HEK293T (cell line): ENCODE data around the gene FKBP8.

Experiments used
- ARNT ChIP-seq: fragments of 450-650 bp; IDR thresholded peaks from 2 replicates; pipeline ENCODE4 v1.6.1; 2017; ENCODE audit warnings: mild to moderate bottlenecking
- BHLHE40 ChIP-seq: fragments of 450-650 bp; IDR thresholded peaks from 2 replicates; pipeline ENCODE4 v1.6.1; 2016; ENCODE audit warnings: mild to moderate bottlenecking, moderate library complexity, borderline replicate concordance
- CTBP1 ChIP-seq: fragments of 450-650 bp; IDR thresholded peaks from 2 replicates; pipeline ENCODE4 v1.6.1; 2016; ENCODE audit warnings: borderline replicate concordance
- ELF4 ChIP-seq: fragments of 450-650 bp; IDR thresholded peaks from 2 replicates; pipeline ENCODE4 v1.6.1; 2017; ENCODE audit warnings: antibody characterized with exemption
- FOXA1 ChIP-seq: fragments of 450-650 bp; IDR thresholded peaks from 2 replicates; pipeline ENCODE4 v1.6.1; 2016; ENCODE audit warnings: mild to moderate bottlenecking
- FOXK2 ChIP-seq: fragments of 450-650 bp; IDR thresholded peaks from 2 replicates; pipeline ENCODE4 v1.6.1; 2016; ENCODE audit warnings: mild to moderate bottlenecking
- FOXM1 ChIP-seq: fragments of 450-650 bp; IDR thresholded peaks from 2 replicates; pipeline ENCODE4 v1.6.1; 2017; ENCODE audit warnings: mild to moderate bottlenecking, borderline replicate concordance
- HDGF ChIP-seq: fragments of 450-650 bp; IDR thresholded peaks from 2 replicates; pipeline ENCODE4 v1.6.1; 2017; ENCODE audit warnings: antibody characterized with exemption, borderline replicate concordance
- L3MBTL2 ChIP-seq: fragments of 450-650 bp; conservative IDR thresholded peaks from 2 replicates; pipeline ENCODE4 v1.6.1; 2016; ENCODE audit warnings: mild to moderate bottlenecking
- LEF1 ChIP-seq: fragments of 450-650 bp; IDR thresholded peaks from 2 replicates; pipeline ENCODE4 v1.6.1; 2017; ENCODE audit warnings: mild to moderate bottlenecking, borderline replicate concordance
- SUZ12 ChIP-seq: fragments of 450-650 bp; IDR thresholded peaks from 2 replicates; pipeline ENCODE4 v1.6.1; 2016; ENCODE audit warnings: mild to moderate bottlenecking
- TARDBP ChIP-seq: fragments of 450-650 bp; IDR thresholded peaks from 2 replicates; pipeline ENCODE4 v1.6.1; 2016
- TF ChIP-seq, protein P1 (sequence below): fragments of 450-650 bp; IDR thresholded peaks from 2 replicates; pipeline ENCODE4 v1.6.1; 2016

DNA sequence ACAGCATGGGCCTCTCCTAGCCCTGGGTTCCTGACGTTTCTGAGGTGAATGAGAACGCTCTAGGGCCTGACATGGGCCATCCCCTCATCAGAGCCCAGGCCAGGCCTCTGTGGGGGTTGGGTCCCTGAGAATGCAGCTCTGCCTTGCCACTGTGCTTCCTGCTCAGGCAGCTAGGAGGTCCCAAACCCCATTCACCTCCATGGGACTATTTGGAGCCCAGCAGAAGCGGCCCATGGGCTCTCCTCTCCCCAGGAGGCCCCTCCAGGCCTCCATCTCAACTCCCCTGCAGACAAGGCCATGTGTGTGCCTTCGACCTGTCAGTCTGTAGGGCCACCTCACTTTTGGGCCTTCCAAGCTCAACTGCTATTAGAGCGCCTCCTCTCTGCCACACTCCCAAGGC is 58.4 kb downstream of the FKBP8 start:
- TF ChIP-seq LEF1 (no peak), BHLHE40 (no peak), FOXA1 (no peak), TARDBP (no peak), L3MBTL2 (no peak), ELF4 (no peak), ARNT (no peak), FOXK2 (no peak), FOXM1 (no peak), CTBP1 (no peak), SUZ12 (no peak), HDGF (no peak)
- TF ChIP-seq, protein P1, sequence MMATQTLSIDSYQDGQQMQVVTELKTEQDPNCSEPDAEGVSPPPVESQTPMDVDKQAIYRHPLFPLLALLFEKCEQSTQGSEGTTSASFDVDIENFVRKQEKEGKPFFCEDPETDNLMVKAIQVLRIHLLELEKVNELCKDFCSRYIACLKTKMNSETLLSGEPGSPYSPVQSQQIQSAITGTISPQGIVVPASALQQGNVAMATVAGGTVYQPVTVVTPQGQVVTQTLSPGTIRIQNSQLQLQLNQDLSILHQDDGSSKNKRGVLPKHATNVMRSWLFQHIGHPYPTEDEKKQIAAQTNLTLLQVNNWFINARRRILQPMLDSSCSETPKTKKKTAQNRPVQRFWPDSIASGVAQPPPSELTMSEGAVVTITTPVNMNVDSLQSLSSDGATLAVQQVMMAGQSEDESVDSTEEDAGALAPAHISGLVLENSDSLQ: no peak
